T-helper 1 cell (primary cell): ENCODE results near the gene ALOXE3.

Source experiments
- DNase-seq, 5 donors: peaks; one replicate each; pipeline ENCODE4 v3.0.0-alpha.2; 2012 to 2020
- total RNA-seq, 4 donors: gene quantifications; one replicate each; lab custom pipeline; 2026; lab: John Stamatoyannopoulos, UW

The ALOXE3 gene
- 0 to 0.46 (median 0) reads per million in 4 donors for total RNA-seq

- no peak for DNase-seq
These were observed at the start of gene ALOXE3 for GRCh38 chr17:8117980-8118768. Gene ALOXE3 (minus strand): TSS chr17:8118514. CDS start chr17:8117990, 524 bp downstream.

- DNase-seq: no peak
These were observed 49.2 kb upstream of the ALOXE3 start for GRCh38 chr17:8167526-8167925.

GRCh38 chr17:8166731-8167130, 48.4 kb upstream of the ALOXE3 start:
- DNase-seq: no peak

- DNase-seq: peak in 1 of 5 donors; percentile 62
These were observed 46.5 kb upstream of the ALOXE3 start for GRCh38 chr17:8164815-8165131.

GRCh38 chr17:8163978-8164814, 45.9 kb upstream of the ALOXE3 start:
- peak; percentile 55 to 83 (median 68) for DNase-seq

GRCh38 chr17:8162997-8163977, 45.0 kb upstream of the ALOXE3 start:
- no peak for DNase-seq

GRCh38 chr17:8162233-8162996, 44.1 kb upstream of the ALOXE3 start, which contains the start of gene VAMP2:
Gene VAMP2 (minus strand): TSS chr17:8162948. CDS start chr17:8162879, 69 bp downstream.
- DNase-seq: peak; percentile 72 to 88 (median 78)

- no peak for DNase-seq
These were observed 43.2 kb upstream of the ALOXE3 start for GRCh38 chr17:8161289-8162232.

GRCh38 chr17:8160741-8161221, 42.5 kb upstream of the ALOXE3 start:
- no peak for DNase-seq

GRCh38 chr17:8160224-8160577, 41.9 kb upstream of the ALOXE3 start:
- DNase-seq: no peak

GRCh38 chr17:8159459-8160223, 41.3 kb upstream of the ALOXE3 start:
- no peak for DNase-seq

- no peak for DNase-seq
These were observed 40.7 kb upstream of the ALOXE3 start for GRCh38 chr17:8159032-8159400.

- DNase-seq: peak; percentile 71 to 83 (median 81)
These were observed 40.1 kb upstream of the ALOXE3 start for GRCh38 chr17:8158267-8159031.

- peak; percentile 100 for DNase-seq
These were observed 38.1 kb upstream of the ALOXE3 start for GRCh38 chr17:8156246-8156992.

- DNase-seq: no peak
These were observed 37.6 kb upstream of the ALOXE3 start for GRCh38 chr17:8155996-8156245.

GRCh38 chr17:8155231-8155995, 37.1 kb upstream of the ALOXE3 start:
- no peak for DNase-seq

GRCh38 chr17:8154608-8155155, 36.4 kb upstream of the ALOXE3 start:
- no peak for DNase-seq
